Thoracic aorta (tissue), 2 donors: Measurements from ENCODE around the gene RNMT. TPM values are rescaled to one million over a fixed set of nuclear protein-coding genes. Genes with fewer than 3 reads are reported as not detected.

Experiments
- ATAC-seq: fragments of 150-250 bp; one replicate; pipeline ENCODE4 v1.8.0; 2017; ENCODE audit warnings: low read depth; ENCODE audit not compliant: insufficient number of reproducible peaks, low FRiP score
- DNase-seq: peaks from one replicate; pipeline ENCODE4 v3.0.0-alpha.2; 2020; ENCODE audit warnings: low spot score
- H3K27ac ChIP-seq, 2 donors: fragments of 200-600 bp; sonication (generic); 1 replicate in 1 of 2; 2 replicates in 1 of 2; pipeline ENCODE4 v1.5.1; 2016; ENCODE audit warnings: mild to moderate bottlenecking in 2 of 2, moderate library complexity in 2 of 2
- H3K27me3 ChIP-seq: fragments of 200-600 bp; sonication (generic); replicated peaks from 2 replicates; pipeline ENCODE4 v1.6.0; 2016; ENCODE audit warnings: mild to moderate bottlenecking; ENCODE audit not compliant: insufficient read depth
- H3K36me3 ChIP-seq: fragments of 200-600 bp; sonication (generic); one replicate; pipeline ENCODE4 v1.5.1; 2016
- H3K4me1 ChIP-seq, 2 donors: fragments of 200-600 bp; sonication (generic); 1 replicate in 1 of 2; 2 replicates in 1 of 2; pipeline versions ENCODE4 v1.5.1 to v1.6.0; 2016; ENCODE audit warnings: low read depth in 2 of 2, mild to moderate bottlenecking in 1 of 2; ENCODE audit not compliant: control insufficient read depth in 1 of 2
- H3K4me3 ChIP-seq: fragments of 200-600 bp; sonication (generic); 2 replicates; pipeline ENCODE4 v1.5.1; 2016; ENCODE audit warnings: mild to moderate bottlenecking
- H3K9me3 ChIP-seq: fragments of 200-600 bp; sonication (generic); 2 replicates; pipeline ENCODE4 v1.5.1; 2016
- CTCF ChIP-seq: fragments of 200-600 bp; sonication (generic); IDR thresholded peaks from one replicate; pipeline ENCODE4 v1.5.1; 2019; ENCODE audit warnings: antibody characterized with exemption
- total RNA-seq, 2 donors: library from RNA; depleted of rRNA; stranded (reverse); fragments of >200 nt; gene quantifications; one replicate each; pipeline versions ENCODE4 v1.1.0 to v1.2.3, GENCODE V29; 2016

The RNMT gene
- total RNA-seq, 2 donors from 2014 or later, result 19.0 to 27.6 TPM

- no peak for ATAC-seq
- H3K9me3 ChIP-seq, result no peaks in the 10 kb centered on the region
- TF ChIP-seq CTCF, result no peak
- DNase-seq, result no peak
- H3K36me3 ChIP-seq, result no peaks in the 10 kb centered on the region
- H3K4me1 ChIP-seq, result no peaks in the 10 kb centered on the region
- no peak overlapping the region for H3K27ac ChIP-seq
- H3K4me3 ChIP-seq, result peak overlapping the region; percentile 61
- no peaks in the 10 kb centered on the region for H3K27me3 ChIP-seq
These were observed 74.8 kb downstream of the RNMT start for GRCh38 chr18:13801260-13801601.

GRCh38 chr18:13804305-13804704, 77.8 kb downstream of the RNMT start:
- no peak overlapping the region for H3K27ac ChIP-seq
- no peak for TF ChIP-seq CTCF

GRCh38 chr18:13808294-13809042, 82.0 kb downstream of the RNMT start:
- DNase-seq (no peak), ATAC-seq (no peak)
- H3K4me3 ChIP-seq, result no peak overlapping the region
- no peak overlapping the region for H3K27ac ChIP-seq
- no peak for TF ChIP-seq CTCF
- no peaks in the 10 kb centered on the region for H3K36me3 ChIP-seq
- no peaks in the 10 kb centered on the region for H3K9me3 ChIP-seq
- H3K27me3 ChIP-seq, result no peaks in the 10 kb centered on the region
- H3K4me1 ChIP-seq, result no peaks in the 10 kb centered on the region

More at GRCh38 chr18:13804305-13804704, 77.8 kb downstream of the RNMT start:
- no peaks in the 10 kb centered on the region for H3K36me3 ChIP-seq
- H3K4me1 ChIP-seq, result no peaks in the 10 kb centered on the region
- H3K9me3 ChIP-seq, result no peaks in the 10 kb centered on the region
- H3K4me3 ChIP-seq, result no peak overlapping the region
- ATAC-seq (no peak), DNase-seq (no peak)
- H3K27me3 ChIP-seq, result no peaks in the 10 kb centered on the region

- H3K36me3 ChIP-seq, result no peaks in the 10 kb centered on the region
- no peak overlapping the region for H3K27ac ChIP-seq
- no peaks in the 10 kb centered on the region for H3K4me1 ChIP-seq
- no peaks in the 10 kb centered on the region for H3K27me3 ChIP-seq
- DNase-seq (no peak), ATAC-seq (no peak)
- no peaks in the 10 kb centered on the region for H3K9me3 ChIP-seq
- H3K4me3 ChIP-seq, result no peak overlapping the region
- TF ChIP-seq CTCF, result no peak
These were observed 82.6 kb downstream of the RNMT start for GRCh38 chr18:13809043-13809430.

GRCh38 chr18:13809531-13810255, 83.2 kb downstream of the RNMT start:
- Histone ChIP-seq H3K27me3 (no peaks in the 10 kb centered on the region), H3K4me3 (no peak overlapping the region), H3K27ac (no peak overlapping the region), H3K9me3 (no peaks in the 10 kb centered on the region), H3K4me1 (no peaks in the 10 kb centered on the region), H3K36me3 (no peaks in the 10 kb centered on the region)
- ATAC-seq, result no peak
- no peak for DNase-seq
- TF ChIP-seq CTCF, result no peak
